SH-SY5Y (cell line): ENCODE measurements around the gene ZPR1.

Experiments used
- GATA2 ChIP-seq: IDR thresholded peaks from 2 replicates; pipeline ENCODE4 v1.6.1; 2011; ENCODE audit warnings: mild to moderate bottlenecking, low read depth, low read length
- GATA3 ChIP-seq: IDR thresholded peaks from 2 replicates; pipeline ENCODE4 v1.6.1; 2011; ENCODE audit warnings: low read depth, mild to moderate bottlenecking, low read length, moderate library complexity

Gene ZPR1

GRCh38 chr11:116787786-116788486, at the start of gene ZPR1:
TSS of gene ZPR1 (minus strand) at chr11:116788023. CDS start at chr11:116787990, 33 bp downstream.
- TF ChIP-seq GATA3 = no peak
- TF ChIP-seq GATA2 = no peak

- TF ChIP-seq GATA3 = no peak
- TF ChIP-seq GATA2 = no peak
These were observed 48.8 kb upstream of the ZPR1 start for GRCh38 chr11:116836632-116836991.

- no peak for TF ChIP-seq GATA2
- no peak for TF ChIP-seq GATA3
These were observed 48.2 kb upstream of the ZPR1 start for GRCh38 chr11:116835791-116836631.

GRCh38 chr11:116835042-116835772, 47.4 kb upstream of the ZPR1 start:
- TF ChIP-seq GATA2 (no peak), GATA3 (no peak)

GRCh38 chr11:116833816-116834534, 46.2 kb upstream of the ZPR1 start:
- TF ChIP-seq GATA2 (no peak), GATA3 (no peak)

- no peak for TF ChIP-seq GATA3
- TF ChIP-seq GATA2 = no peak
These were observed 45.6 kb upstream of the ZPR1 start for GRCh38 chr11:116833491-116833815.

- no peak for TF ChIP-seq GATA3
- no peak for TF ChIP-seq GATA2
These were observed 44.8 kb upstream of the ZPR1 start for GRCh38 chr11:116832350-116833290.

- TF ChIP-seq GATA2 (no peak), GATA3 (no peak)
These were observed 44.0 kb upstream of the ZPR1 start for GRCh38 chr11:116831790-116832349.

- no peak for TF ChIP-seq GATA3
- no peak for TF ChIP-seq GATA2
These were observed 42.5 kb upstream of the ZPR1 start for GRCh38 chr11:116830184-116830912.

GRCh38 chr11:116829525-116830183, 41.8 kb upstream of the ZPR1 start, which contains the start of gene APOC3:
TSS of gene APOC3 (plus strand) at chr11:116829907. CDS start at chr11:116830583, 676 bp downstream.
- TF ChIP-seq GATA3 (no peak), GATA2 (no peak)

GRCh38 chr11:116828632-116829524, 41.1 kb upstream of the ZPR1 start:
- peak; percentile 88 for TF ChIP-seq GATA2
- TF ChIP-seq GATA3 = no peak
